NCI-H345 treated with DMSO at 0.1 percent for 48 hours (cell line): Measurements from ENCODE around the gene LIMCH1.
"Not testable (repeated sequence)": the region's sequence is repeated elsewhere in the genome, so short reads cannot be mapped to it uniquely, and the experiment has no call there.

Source experiments
- DNase-seq: peaks from one replicate; lab custom pipeline; 2025; ENCODE audit not compliant: unreplicated experiment; lab: John Stamatoyannopoulos, UW

The LIMCH1 gene

DNA sequence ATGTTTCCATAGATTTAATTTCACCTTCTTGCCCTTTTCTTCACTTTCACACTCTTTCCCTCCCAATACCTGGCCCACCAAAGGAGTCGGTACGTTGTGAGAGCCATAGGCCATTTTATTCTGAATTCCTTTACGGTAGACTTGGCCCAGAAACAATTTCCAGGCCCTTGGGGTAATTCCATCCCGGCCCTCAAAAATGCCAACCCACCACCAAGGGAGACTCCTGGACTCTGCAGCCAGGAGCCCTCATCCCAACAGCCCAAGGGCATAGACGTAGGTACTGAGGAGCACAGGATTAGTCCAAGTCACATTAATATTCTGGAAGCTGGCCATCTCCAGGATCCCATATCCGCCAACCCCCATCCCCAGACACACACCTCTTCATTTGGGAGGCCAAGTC lies 102.9 kb downstream of the LIMCH1 start:
- DNase-seq, result no peak

- not testable (repeated sequence) for DNase-seq
Measured at GRCh38 chr4:41642746-41643145, 104.8 kb downstream of the LIMCH1 start.

DNA sequence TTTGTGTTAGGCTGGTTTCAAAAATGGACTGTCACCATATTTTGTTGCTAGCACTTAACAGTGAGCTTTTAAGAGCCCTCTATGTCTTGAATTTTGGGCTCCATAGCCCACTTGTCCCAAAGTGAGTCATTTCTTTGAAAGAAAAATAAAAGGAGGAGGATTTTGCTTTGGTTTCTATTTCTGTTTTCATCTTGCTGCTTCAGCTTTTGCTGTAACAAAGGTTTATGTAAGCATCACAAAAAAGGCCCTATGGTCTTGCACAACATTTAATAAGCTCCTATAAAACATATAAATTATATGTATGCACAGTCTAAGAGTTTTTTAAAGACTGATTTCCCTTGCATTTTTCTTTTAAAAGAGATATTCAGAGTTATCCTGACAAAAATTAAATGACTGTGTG lies 105.4 kb downstream of the LIMCH1 start:
- no peak for DNase-seq

DNA sequence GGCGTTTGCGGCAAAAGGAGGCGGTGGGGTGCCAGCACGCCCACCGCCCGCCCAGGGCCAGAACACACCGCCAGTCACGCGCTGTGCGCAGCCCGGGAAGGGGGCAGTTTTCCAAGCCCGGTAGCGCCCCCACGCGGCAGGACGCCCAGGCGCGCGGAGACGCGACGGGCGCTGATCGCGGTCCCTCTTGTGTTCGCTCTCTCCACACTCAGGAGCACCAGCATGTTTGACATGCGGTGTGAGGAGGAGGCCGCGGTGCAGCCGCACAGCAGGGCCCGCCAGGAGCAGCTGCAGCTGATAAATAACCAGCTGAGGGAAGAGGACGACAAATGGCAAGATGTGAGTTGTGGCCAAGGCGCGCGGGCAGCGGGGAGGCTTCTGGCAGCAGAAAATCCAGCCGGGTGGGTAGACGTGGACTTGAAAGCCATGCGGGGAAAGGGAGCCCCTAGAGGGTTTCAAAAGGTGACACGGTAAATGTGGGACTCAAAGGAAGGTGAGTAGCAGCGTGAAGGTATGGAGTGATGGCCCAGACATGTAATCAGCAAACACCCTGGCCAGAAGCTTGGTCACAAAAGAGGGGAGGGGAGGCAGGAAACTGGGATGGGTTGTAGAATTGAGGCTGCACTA lies 106.4 kb downstream of the LIMCH1 start:
- DNase-seq, result peak; percentile 40

- no peak for DNase-seq
Measured at GRCh38 chr4:41644915-41645295, 106.9 kb downstream of the LIMCH1 start.

DNA sequence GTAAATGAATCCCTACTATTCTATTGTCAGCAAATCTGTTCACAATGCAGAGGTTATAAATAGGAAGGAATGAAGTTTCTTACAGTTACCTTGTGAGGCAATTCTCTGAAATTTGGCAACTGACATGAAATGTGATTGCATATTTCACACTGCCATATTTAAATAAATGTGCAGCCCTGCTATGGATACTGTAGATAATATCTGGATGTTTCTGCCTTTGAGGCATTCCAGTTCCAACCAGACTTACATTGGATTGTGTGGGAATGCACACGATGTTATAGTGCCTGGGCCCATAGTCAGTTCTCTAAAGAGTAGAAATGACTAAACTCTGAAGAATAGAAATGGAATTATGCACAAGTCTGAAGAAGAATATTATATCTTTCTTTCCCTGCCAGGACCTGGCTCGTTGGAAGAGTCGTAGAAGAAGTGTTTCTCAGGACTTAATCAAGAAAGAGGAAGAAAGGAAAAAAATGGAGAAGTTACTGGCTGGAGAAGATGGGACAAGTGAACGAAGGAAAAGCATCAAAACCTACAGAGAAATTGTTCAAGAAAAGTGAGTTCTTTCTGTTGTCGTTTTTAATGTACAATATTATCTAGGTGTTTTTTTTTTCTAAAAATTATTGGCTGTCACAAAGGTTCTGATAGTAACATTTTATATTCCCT lies 107.9 kb downstream of the LIMCH1 start:
- DNase-seq, result no peak

- no peak for DNase-seq
Measured at GRCh38 chr4:41646862-41647261, 108.9 kb downstream of the LIMCH1 start.

DNA sequence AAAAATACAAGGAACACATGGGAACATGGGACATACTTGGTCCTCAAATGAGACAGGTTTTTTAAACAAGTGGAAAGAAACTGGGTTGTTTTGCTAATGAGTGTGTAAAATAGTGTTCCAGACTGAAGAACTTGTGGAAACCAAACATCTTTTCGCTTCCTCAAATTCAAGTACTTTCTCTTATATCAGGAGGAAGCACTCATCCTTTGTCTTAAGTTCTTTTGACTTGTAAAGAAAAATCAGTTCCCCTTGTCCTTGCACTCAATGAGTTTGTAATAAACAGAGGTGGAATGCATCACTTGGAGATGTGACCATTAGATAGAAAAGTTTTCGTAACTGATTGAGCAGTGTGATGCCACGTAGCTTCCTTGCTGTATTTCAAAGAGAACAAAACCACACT lies 109.4 kb downstream of the LIMCH1 start:
- DNase-seq, result no peak

- DNase-seq, result not testable (repeated sequence)
Measured at GRCh38 chr4:41651150-41651549, 113.2 kb downstream of the LIMCH1 start.

- no peak for DNase-seq
Measured at GRCh38 chr4:41652971-41653370, 115.0 kb downstream of the LIMCH1 start.

- no peak for DNase-seq
Measured at GRCh38 chr4:41653523-41653922, 115.6 kb downstream of the LIMCH1 start.

- DNase-seq, result no peak
Measured at GRCh38 chr4:41655177-41655576, 117.2 kb downstream of the LIMCH1 start.

GRCh38 chr4:41656106-41656505 lies 118.1 kb downstream of the LIMCH1 start:
- no peak for DNase-seq

GRCh38 chr4:41656572-41657520 lies 118.9 kb downstream of the LIMCH1 start:
- DNase-seq, result no peak

GRCh38 chr4:41657561-41657960 lies 119.6 kb downstream of the LIMCH1 start:
- DNase-seq, result no peak

- DNase-seq, result no peak
Measured at GRCh38 chr4:41658163-41658562, 120.2 kb downstream of the LIMCH1 start.

DNA sequence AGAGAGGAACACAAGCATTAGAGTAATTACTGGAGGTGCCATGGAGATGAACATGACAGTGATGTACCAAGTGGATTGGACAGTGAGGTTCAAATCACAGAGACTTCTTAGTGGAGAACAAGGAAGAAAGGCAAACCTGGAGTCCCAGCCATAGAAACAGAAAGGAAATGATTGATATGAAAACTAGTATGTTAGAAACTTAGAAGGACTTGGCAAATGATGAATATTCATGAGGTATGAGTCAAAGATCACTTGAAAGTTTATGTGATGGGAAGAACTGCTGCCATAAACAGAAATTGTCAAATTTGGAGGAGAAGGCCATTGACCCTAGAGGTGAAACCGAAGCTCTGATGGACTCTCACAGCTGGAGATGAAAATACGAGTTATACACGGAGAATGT lies 122.4 kb downstream of the LIMCH1 start:
- no peak for DNase-seq

GRCh38 chr4:41661442-41662076 lies 123.6 kb downstream of the LIMCH1 start:
- peak; percentile 17 for DNase-seq

DNA sequence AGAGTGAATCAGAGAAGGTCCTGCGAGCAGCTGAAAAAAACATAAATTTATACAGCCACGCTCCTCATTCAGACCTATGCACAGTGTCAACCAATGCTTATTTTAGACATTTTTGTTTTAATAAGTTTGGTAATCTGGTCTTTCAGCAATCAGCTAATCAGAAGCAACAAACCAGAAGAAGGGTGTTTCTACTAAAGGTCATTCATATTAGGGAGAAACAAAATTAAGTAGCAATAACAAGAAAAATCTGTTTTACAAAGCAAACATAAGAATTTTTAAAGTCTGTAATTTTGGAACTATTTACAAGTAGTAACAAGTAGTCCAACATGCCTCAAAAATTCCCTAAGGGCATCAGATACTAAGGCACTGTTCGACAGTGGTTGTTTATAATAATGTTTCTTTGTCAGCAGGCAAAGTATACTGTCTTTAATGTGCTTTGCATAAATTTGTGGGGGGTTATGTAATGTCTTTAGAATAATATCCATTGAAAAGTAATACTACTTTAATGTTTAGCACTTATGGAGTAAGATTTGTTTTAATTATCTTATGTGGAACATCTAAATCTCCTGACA lies 127.8 kb downstream of the LIMCH1 start:
- no peak for DNase-seq

DNA sequence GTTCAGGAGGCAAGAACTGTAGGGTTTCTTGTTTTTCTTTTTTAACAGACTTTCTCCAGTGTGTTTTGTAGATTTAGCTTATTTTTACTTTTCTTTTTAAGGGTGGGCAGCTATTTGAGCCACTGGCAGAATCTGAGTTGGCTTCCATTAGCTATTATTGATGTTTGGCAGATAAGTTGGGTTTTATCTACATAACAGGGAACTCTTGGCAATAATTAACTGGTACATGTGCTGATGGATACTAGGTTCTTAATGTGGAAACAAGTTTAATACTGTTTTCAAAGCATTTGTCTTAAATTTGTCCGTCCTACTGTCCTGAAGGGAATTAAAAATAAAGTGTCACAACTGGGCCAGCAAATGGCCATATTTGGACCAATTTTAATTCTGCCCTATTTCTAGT lies 130.1 kb downstream of the LIMCH1 start:
- no peak for DNase-seq

DNA sequence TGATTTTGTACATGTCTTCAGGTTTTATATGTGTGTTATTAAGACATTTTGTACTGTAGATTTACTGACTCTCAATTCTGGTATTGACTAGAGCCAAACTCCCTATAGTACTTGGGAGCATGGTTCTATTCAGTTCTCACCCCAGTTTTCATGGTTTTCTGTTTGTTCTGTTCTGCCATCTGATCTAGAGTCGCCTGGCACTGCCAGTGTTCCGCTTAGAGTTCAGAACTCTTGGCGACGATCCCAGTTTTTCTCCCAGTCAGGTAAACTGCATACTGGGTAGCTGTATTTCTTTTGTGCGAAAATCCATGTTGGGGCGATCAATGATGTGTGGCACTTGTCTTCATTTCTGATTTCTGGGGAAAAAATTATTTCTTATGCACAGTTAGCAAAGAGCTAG lies 132.6 kb downstream of the LIMCH1 start:
- DNase-seq, result peak; percentile 82
